A673 (cell line): ENCODE measurements around the gene SYAP1.

Source experiments
- CTCF ChIP-seq: fragments of 300-800, 200-600 bp; sonication (generic); conservative IDR thresholded peaks from 2 replicates; pipeline ENCODE4 v1.5.1; 2017; ENCODE audit warnings: low read depth, mild to moderate bottlenecking, antibody characterized with exemption, low read length, moderate library complexity, mixed read lengths
- EZH2 ChIP-seq: fragments of 200-600 bp; sonication (generic); IDR thresholded peaks from 2 replicates; pipeline ENCODE4 v1.6.1; 2017; ENCODE audit warnings: borderline replicate concordance, low read depth, mild to moderate bottlenecking, mixed read lengths, antibody characterized with exemption, low read length; ENCODE audit not compliant: poor library complexity, severe bottlenecking

GRCh38 chrX:16748425-16748824 is 29.0 kb downstream of the SYAP1 start:
- TF ChIP-seq CTCF: no peak
- no peak for TF ChIP-seq EZH2
